Measurements from ENCODE around the gene IFT52.
"Not testable (repeated sequence)": the region's sequence is repeated elsewhere in the genome, so short reads cannot be mapped to it uniquely, and the experiment has no call there.

IFT52 gene

DNA sequence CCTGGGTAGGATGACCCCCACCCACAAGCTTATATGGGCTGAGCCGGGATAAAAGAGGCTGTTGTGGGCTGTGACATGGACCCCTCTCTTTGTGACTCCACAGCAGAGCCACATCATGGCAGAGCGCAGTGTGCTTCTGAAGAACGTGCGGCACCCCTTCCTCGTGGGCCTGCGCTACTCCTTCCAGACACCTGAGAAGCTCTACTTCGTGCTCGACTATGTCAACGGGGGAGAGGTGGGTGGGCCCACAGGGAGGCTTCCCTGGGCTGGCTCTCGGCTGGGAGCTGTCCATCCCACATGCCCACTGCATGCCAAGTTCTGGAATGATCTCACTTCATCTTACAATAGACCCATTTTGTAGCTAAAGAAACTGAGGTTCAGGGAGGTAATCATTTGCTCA lies 21.5 kb upstream of the IFT52 start:
- DNase-seq: no peak

DNA sequence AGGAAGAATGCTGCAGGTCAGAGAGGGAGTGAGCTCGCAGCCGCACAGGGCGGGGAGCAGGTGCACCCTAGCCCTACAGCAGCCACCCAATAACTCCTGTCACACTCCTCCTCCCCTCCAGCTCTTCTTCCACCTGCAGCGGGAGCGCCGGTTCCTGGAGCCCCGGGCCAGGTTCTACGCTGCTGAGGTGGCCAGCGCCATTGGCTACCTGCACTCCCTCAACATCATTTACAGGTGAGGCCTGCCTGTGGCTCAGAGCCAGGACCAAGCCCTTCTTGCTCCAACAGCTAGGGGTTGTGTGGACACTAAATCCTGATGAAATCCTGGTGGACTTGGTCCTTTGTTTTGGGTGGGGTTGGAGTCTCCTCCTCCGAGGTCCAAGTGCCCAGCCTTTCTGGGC lies 20.2 kb upstream of the IFT52 start:
- no peak for DNase-seq

DNA sequence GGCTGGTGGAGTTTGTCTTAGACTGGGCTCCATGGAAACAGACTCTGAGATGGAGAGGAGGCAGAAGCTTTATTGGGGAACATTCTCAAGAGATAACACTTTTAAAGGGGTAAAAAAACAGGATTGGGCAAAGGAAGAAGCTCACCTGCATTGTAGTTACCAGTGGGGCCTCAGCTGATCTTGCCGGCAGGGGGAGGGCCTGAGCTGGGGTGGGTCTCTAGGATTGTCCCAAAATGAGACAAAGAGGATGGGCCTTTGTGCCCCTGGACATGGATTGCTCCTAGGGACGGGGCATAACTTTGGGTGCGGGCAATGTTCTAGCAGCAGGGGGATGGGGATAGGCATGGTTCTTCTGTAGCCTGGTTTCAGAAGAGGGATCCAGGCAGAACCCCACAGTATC lies 19.4 kb upstream of the IFT52 start:
- no peak for DNase-seq

DNA sequence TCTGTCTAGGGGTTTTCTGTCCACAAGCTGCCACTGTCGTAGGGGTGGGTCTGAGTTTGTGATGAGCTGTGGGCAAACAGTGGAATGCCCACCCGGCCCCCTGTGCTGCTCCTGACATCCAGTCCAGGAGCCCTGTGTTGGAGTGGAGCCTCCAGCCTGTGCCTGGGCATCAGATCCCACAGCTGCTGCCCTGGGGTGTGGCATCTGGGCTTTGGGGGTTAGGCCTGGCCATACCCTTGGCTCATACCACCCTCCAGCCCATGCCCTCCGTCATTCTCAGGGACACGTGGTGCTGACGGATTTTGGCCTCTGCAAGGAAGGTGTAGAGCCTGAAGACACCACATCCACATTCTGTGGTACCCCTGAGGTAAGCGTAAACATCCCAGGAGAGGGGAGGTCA lies 19.0 kb upstream of the IFT52 start:
- DNase-seq: no peak

DNA sequence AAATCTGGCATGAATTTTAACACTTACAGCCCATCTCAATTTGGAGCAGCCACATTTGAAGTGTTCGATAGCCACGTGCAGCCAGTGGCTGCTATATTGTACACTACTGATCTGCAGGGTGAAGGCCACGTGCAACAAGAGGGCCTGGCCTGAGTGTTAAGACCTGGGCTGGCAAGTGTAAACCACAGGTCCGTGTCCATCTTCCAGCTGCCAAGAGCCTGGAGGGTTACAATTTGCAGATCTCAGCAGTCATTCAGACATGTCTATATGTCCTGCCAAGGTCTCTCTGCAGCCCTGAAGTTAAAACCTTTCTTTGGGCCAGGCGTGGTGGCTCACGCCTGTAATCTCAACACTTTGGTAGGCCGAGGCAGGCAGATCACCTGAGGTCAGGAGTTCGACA lies 17.8 kb upstream of the IFT52 start:
- DNase-seq: no peak

DNA sequence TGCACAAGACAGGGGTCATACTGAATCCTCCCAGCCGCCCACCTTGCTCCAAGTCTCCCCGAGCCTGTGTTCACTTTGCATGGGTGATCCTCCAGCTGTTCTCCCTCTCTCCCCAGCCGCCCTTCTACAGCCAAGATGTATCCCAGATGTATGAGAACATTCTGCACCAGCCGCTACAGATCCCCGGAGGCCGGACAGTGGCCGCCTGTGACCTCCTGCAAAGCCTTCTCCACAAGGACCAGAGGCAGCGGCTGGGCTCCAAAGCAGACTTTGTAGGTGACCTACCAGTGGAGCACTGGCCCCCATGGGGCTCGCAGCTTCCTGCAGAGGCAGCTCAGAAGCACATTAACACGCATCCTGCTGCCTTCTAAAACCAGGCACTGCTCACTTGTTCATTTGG lies 14.6 kb upstream of the IFT52 start:
- no peak for DNase-seq

DNA sequence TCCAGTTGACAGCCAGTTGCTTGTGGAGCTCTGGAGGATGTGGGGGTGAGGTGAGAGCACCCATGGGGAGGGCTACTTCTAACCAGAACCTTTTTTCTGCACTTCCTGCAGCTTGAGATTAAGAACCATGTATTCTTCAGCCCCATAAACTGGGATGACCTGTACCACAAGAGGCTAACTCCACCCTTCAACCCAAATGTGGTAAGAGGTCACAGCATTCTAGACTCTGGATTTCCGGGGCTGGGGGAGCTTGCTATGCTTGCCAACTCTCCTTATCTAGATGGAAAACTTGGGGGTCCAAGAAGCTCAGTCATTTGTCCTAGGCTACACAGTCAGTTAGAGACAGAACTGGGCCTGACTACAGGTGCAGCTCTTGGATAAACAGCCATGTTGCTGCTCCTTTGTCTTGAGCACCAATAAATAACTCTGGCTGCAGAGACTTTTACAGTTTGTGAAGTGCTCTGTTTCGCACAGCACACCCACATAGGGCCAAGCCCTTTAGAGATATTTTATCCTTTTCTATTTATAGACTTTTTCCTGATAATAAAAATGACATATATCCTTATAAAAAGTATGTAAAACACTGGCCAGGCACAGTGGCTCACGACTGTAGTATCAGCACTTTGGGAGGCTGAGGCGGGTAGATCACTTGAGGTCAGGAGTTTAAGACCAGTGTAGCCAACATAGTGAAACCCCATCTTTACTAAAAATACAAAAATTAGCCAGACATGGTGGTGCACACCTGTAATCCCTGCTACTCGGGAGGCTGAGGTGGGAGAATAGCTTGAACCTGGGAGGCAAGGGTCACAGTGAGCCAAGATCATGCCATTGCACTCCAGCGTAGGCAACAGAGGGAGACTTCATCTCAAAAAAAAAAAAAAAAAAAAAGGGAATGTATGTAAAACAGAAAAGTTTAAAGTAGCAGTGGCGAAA lies 10.6 kb upstream of the IFT52 start:
- no peak for DNase-seq

DNA sequence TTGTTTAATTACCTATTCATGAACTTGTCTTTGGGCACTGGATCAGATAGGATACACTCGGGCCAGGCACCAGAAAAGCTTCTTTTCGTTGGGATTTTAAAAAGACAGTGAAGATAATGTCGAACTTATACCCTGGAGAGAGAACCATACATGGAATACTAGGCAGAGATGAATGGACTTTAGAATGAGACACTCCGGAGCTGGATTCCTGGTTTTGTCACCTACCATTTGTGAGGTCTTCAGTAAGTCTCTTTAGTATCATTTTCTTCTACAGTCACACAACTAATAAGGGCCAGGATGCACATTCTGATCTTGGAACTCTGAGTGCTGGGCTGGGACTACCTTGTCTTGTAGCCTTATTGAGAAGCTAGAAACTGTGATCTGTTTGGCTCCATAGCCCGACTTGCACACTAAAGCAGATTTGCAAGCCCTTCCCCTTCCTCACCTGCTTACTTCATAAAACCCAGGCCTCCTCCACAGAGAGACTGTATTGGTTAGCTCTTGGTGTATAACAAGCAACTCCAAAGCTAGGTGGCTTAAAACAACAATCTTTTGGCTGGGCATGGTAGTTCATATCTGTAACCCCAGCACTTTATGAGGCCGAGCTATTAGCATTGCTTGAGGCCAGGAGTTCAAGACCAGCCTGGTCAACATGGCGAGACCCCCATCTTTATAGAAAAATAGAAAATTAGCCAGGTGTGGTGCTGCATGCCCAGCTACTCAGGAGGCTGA lies 7.4 kb upstream of the IFT52 start:
- no peak for DNase-seq

DNA sequence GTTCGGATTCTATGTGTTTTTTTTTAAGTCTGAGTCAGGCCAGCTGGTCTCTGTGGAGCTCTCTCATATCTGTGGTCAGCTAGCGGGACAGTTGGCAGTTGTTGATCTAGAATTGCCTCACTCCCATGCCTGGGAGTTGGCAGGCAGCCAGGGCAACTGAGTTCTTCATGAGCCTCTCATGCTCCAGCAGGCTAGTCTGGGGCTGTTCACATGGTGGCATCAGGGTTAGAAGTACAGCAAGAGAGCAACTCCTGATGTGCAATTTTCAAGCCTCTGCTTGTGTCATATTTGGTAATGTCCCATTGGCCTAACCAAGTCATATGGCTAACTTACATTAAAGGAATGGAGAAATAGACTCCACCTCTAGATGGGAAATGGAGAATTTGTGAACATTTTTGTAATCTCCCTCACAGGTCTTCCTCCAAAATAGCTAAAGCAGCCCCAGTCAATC lies 6.7 kb upstream of the IFT52 start:
- no peak for DNase-seq

DNA sequence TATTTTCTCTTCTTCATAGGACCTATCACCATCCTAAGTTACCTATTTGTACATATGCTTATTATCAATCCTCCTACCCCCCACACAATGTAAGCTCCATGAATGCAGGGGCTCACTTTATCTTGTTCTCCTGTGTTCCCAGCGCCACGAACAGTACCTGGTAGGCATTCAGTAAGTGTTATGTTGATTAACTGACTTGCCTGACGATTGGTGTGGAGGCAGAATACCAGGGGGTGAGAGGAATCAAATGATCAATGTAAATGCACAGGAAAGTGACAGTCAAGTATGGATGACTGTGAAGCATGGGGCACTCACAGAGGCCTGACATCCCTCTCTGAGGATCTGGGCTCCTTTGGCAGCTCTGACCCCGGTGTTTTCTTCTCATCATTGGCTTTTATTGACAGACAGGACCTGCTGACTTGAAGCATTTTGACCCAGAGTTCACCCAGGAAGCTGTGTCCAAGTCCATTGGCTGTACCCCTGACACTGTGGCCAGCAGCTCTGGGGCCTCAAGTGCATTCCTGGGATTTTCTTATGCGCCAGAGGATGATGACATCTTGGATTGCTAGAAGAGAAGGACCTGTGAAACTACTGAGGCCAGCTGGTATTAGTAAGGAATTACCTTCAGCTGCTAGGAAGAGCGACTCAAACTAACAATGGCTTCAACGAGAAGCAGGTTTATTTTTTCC lies 6.1 kb upstream of the IFT52 start:
- DNase-seq: no peak

DNA sequence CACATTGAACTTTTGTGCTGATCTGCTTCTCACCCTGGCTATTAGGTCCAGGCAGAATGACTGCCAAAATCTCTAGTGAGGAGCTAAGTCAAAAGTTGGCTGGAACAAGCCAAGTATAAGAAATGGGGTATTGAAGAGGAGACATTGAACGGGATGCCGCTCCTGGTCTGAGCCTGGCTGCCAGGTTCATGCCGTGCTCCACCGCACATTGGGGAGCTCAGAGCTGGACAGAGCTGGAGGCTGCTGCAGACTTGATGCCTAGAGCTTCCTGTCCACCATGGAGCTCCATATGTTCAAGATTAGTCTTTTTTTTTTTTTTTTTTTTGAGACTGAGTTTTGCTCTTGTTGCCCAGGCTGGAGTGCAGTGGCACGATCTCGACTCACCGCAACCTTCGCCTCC lies 4.1 kb upstream of the IFT52 start:
- no peak for DNase-seq

DNA sequence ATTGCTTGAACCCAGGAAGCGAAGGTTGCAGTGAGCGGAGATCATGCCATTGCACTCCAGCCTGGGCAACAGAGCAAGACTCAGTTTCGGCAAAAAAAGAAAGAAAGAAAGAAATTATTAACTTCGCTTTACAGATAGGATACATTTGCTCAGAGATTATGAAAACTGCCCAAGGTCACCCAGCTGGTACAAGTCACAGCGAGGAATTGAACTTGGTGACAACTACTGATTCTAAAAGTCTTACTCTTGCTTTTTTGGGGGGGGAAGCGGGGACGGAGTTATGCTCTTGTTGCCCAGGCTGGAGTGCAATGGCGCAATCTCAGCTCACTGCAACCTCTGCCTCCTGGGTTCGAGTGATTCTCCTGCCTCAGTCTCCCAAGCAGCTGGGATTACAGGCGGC lies 2.2 kb upstream of the IFT52 start:
- DNase-seq: not testable (repeated sequence)

DNA sequence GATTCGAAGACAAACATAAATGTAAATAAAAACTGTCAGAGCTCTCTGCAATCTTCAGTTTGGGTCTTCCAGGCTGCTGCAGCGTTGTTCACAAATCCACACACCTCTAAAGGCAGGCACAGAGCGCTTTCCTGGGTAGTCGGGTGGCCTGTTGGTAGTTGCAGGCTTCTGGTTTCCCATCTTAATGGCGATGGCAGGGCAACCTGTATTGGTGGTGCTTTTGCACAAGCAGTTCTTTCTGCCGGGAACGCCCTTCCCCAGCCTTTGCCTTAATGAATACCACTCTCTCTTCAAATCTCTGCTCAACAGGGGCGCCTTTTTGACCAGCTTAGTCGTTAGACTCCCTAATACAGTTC lies 723 bp upstream of the IFT52 start:
- no peak for DNase-seq

DNA sequence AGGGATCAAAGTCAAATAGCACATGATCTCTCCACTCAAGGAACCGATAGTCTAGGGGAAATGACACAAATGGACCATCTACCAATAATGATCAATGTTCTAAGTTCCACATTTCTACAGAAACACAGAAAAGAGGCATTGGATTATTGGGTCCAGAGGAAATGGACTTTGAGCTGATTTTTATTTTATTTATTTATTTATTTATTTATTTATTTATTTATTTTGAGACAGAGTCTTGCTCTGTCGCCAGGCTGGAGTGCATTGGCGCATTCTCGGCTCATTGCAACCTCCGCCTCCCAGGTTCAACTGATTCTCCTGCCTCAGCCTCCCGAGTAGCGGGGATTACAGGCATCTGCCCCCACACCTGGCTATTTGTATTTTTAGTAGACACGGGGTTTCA lies 11.2 kb downstream of the IFT52 start:
- not testable (repeated sequence) for DNase-seq

DNA sequence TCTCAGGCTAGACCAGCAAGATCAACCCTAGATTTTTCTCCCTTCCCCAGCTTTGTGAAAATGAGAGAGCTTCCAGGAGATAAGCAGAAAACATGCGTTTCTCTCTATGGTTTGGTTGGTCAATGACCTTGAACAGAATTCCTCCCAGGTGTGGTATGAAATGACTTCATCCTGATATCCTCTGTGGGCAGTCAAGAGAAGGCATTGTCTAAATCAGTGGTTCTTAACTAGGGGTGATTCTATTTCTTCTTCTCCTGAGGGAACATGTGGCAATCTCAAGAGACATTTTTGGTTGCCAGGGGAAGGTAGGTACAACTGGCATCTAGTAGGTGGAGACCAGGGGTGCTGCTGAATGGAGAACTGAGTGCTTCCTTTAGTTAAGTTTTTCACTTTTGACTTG lies 12.4 kb downstream of the IFT52 start:
- no peak for DNase-seq

DNA sequence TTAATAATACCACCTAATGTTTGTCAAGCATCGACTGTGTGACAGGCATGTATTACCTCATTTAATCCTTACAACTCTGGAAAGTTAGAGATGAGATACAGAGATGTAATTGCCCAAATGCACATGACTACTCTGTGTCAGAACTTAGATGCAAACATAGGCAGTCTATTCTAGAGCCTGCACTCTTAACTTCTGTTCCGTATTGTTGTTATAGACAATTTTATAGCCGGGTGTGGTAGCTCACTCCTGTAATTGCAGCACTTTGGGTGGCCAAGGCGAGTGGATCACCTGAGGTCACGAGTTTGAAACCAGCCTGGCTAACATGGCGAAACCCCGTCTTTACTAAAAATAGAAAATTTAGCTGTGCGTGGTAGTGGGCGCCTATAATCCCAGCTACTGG lies 15.0 kb downstream of the IFT52 start:
- no peak for DNase-seq

DNA sequence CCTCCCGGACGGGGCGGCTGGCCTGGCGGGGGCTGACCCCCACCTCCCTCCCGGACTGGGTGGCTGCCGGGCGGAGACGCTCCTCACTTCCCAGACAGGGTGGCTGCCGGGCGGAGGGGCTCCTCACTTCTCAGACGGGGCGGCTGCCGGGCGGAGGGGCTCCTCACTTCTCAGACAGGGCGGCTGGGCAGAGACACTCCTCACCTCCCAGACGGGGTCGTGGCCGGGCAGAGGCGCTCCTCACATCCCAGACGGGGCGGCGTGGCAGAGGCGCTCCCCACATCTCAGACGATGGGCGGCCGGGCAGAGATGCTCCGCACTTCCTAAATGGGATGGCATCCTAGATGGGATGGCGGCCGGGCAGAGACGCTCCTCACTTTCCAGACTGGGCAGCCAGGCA lies 16.5 kb downstream of the IFT52 start:
- DNase-seq: not testable (repeated sequence)

DNA sequence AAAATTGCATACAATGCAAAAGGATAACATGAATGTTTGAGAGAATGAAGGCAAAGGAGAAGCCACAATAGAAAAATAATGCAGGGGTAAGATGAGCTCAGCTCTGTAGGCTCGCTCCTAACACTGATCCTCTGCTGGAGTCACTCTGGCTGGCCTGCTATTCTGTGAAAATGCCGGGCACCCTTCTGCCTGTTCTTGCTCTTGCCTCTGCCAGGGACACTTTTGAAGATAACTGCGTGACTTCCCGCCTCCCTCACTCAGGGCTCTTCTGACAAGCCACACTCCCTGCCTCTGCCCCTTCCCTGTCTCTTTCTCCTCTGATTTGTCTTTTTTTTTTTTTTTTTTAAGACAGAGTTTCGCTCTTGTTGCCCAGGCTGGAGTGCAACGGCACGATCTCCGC lies 40.9 kb downstream of the IFT52 start:
- no peak for DNase-seq

DNA sequence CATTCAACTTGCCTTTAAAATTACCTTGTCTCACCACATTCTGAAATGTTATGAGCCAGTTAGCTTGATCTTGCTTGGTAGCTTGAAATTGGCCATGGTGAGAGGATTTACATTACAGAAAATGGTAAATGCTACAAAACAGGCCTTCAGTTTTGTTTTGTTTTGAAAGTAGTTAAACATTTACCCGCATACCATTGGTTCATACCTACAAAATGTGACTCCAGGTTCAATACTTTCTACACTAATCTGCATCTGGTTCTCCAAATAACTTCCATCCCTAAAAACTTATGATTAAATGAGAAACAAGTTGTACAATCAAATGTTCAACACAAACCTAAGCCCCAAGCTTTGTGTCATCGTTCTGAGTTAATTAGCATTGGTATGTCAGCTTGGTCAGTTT lies 45.7 kb downstream of the IFT52 start:
- no peak for DNase-seq

DNA sequence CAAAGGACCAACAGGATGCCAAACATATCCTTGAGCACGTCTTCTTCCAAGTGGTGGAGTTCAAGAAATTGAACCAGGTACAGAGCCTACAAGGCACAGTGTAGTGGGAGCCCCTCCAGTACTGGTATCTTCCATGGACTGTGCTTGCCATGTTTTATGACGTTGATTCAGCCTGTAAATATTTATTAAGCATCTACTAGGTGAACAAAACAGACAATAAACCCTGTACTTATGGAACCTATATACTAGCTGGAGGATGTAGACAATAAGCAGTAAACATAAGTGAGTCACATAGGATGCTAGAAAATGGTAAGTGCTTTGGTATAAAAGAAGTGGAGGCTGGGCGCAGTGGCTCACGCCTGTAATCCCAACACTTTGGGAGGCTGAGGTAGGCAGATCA lies 51.8 kb downstream of the IFT52 start:
- no peak for DNase-seq

DNA sequence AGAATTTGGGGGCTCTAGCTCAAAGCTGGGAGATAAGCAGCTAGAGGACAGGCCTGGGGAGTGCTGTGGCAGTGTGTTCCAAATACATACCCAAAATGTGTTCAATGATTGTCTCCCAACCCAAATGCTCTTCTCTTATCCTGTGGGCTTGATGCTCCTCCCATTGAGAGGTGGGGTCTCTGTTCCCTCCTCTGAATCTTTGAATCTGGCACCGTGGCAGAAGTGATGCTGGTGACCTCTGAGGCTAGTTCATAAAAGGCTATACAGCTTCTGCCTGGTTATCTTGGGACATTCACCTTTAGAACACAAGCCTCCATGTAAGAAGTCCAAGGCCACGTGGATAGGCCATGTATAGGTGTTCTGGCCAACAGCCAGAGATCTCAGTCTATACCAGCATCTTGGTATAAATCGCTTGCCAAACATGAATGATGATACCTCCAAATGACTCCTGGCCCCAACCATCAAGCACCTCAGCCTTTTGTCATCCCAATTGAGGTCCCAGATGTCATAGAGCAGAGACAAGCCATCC lies 60.3 kb downstream of the IFT52 start:
- no peak for DNase-seq

DNA sequence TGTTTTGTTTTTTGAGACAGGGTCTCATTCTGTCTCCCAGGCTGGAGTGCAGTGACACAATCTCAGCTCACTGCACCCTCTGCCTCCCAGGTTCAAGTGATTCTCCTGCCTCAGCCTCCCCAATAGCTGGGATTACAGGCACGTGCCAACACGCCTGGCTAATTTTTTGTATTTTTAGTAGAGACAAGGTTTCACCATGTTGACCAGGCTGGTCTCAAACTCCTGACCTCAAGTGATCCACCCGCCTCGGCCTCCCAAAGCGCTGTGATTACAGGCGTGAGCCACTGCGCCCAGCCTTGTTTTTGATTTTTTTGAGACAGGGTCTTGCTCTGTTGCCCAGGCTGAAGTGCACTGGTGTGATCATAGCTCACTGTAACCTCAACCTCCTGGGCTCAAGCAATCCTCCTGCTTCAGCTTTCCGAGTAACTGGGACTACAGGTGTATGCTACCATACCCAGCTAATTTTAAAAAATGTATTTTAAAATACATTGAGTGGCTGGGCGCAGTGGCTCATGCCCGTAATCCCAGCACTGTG lies 61.0 kb downstream of the IFT52 start:
- not testable (repeated sequence) for DNase-seq

DNA sequence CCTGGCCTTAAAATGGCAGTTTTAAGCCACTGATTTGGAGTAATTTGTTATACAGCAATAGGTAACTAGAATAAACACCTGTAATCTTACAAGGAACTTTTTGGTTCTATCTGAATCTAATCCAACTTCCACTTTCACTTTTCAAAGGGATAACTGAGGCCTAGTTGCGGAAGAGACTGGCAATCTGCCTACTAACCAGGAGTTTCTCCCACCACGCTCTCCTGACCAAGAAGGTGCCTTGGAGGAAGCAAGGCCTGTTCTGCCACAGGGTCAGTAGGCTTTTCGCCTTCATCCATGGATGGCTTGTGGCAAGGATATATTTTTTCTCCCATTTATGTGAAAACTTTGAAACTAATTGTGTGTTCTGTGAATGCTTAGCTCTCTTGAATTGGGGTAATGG lies 63.2 kb downstream of the IFT52 start:
- no peak for DNase-seq
